GM12874 (cell line): ENCODE results near the gene KCNRG.

Source experiments
- TF ChIP-seq, protein P1 (sequence below): IDR thresholded peaks from 2 replicates; pipeline ENCODE4 v1.5.1; 2011; ENCODE audit warnings: low read depth, mild to moderate bottlenecking, control low read depth, low read length, moderate library complexity; ENCODE audit not compliant: insufficient read depth

KCNRG gene

DNA sequence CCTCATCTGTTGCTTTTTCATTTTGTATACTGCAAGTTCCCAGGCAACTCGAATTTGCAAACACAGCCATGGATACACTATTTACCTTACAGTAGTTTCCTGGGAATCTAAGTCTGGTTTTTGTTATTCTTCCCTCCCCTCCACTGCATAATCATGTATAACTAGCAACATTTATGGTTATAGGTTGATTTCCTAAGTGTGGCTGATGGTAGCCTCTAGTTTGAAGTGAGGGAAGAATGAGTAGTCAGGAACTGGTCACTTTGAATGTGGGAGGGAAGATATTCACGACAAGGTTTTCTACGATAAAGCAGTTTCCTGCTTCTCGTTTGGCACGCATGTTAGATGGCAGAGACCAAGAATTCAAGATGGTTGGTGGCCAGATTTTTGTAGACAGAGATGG lies at the start of gene KCNRG:
KCNRG (plus strand) TSS at position 187 of the 400 bp plus-strand sequence; CDS start at position 237, 50 bp downstream.
- TF ChIP-seq, protein P1, sequence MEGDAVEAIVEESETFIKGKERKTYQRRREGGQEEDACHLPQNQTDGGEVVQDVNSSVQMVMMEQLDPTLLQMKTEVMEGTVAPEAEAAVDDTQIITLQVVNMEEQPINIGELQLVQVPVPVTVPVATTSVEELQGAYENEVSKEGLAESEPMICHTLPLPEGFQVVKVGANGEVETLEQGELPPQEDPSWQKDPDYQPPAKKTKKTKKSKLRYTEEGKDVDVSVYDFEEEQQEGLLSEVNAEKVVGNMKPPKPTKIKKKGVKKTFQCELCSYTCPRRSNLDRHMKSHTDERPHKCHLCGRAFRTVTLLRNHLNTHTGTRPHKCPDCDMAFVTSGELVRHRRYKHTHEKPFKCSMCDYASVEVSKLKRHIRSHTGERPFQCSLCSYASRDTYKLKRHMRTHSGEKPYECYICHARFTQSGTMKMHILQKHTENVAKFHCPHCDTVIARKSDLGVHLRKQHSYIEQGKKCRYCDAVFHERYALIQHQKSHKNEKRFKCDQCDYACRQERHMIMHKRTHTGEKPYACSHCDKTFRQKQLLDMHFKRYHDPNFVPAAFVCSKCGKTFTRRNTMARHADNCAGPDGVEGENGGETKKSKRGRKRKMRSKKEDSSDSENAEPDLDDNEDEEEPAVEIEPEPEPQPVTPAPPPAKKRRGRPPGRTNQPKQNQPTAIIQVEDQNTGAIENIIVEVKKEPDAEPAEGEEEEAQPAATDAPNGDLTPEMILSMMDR = no peak

- TF ChIP-seq, protein P1 = no peak
Measured at GRCh38 chr13:49967456-49967855, 47.8 kb upstream of the KCNRG start.

- TF ChIP-seq, protein P1 = no peak
Measured at GRCh38 chr13:49972709-49973108, 42.5 kb upstream of the KCNRG start.

- TF ChIP-seq, protein P1 = no peak
Measured at GRCh38 chr13:49975826-49976225, 39.4 kb upstream of the KCNRG start.

- TF ChIP-seq, protein P1 = peak; percentile 82
Measured at GRCh38 chr13:49976314-49977258, 38.7 kb upstream of the KCNRG start.

GRCh38 chr13:49977992-49978391 lies 37.3 kb upstream of the KCNRG start:
- TF ChIP-seq, protein P1 = no peak

- TF ChIP-seq, protein P1 = no peak
Measured at GRCh38 chr13:49980266-49980665, 35.0 kb upstream of the KCNRG start.
